Midbrain (tissue), 1 donor: Measurements from ENCODE around the gene LILRB1.
A peak's percentile ranks its signal among the peaks of the same experiment; 100 is the strongest.
"Not testable (repeated sequence)": the region's sequence is repeated elsewhere in the genome, so short reads cannot be mapped to it uniquely, and the experiment has no call there.

ENCODE experiments used
- DNase-seq: peaks from one replicate; lab custom pipeline; 2025; lab: John Stamatoyannopoulos, UW

Gene LILRB1

DNA sequence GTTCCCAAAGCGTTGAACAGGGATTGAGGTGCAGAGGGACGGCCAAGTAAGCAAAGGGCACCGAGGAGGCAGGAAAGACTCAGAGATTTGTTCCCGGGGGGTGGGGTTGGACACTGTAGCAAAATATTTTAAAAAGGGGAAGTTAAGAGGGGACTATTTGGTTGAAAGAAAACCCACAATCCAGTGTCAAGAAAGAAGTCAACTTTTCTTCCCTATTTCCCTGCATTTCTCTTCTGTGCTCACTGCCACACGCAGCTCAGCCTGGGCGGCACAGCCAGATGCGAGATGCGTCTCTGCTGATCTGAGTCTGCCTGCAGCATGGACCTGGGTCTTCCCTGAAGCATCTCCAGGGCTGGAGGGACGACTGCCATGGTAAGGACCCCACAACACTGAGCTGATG, at the start of gene LILRB1:
TSS of gene LILRB1 (plus strand) at position 223 of the 400 bp plus-strand sequence. CDS start 590 bp downstream, outside the sequence.
- DNase-seq = not testable (repeated sequence)

DNA sequence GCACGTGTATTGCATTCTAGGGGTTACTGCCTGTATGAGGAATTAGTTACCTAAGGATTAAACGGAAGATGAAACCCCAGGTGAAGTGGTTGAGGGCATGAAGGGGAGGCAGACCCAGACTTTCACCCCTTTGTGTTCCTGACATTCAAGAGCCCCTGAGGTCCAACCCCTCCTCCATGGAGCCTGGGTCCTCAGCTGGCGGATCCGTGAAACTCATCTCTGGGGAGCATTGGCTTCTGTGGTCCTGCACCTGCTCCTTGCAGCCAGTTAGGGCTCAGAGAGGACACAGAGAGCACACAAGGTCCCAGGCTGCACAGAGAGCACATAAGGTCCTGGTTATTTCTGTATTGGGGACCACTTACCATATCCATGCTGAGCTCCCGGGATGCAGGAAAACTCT, 43.9 kb upstream of the LILRB1 start:
- no peak for DNase-seq

GRCh38 chr19:54587026-54587425, 43.3 kb upstream of the LILRB1 start:
- DNase-seq = no peak

GRCh38 chr19:54593445-54593844, 36.8 kb upstream of the LILRB1 start, which contains the start of gene LILRA1:
LILRA1 (plus strand) TSS chr19:54593632; CDS start chr19:54594245, 613 bp downstream.
- not testable (repeated sequence) for DNase-seq

DNA sequence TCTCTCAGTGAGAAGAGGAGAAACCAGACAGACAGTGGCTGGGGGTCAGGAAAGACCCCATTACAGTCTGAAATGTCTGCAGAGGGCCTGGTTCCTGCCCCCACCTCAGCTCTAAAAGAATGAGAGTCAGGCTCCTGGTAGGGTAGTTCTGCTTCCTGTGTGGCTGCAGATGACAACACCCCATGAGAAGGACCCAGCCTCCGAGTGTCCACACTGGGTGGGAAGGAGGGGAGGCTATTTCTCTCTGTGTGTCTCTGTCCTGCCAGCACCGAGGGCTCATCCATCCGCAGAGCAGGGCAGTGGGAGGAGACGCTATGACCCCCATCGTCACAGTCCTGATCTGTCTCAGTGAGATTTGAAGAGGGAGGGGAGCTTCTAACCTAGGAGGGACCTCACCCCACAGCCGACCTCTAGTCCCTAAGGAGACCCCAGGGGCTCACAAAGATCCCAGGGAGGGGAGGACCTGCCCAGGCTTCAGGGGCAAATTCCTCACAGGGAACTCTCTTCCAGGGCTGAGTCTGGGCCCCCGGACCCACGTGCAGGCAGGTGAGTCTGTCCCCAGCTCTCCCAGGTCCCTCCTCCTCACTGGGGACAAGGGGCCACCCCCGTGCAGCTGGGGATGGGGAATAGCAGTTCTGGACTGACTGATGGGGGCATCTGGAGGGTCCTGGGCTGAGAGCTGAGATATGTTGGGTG, 36.2 kb upstream of the LILRB1 start:
- DNase-seq = not testable (repeated sequence)

GRCh38 chr19:54594737-54595136, 35.5 kb upstream of the LILRB1 start:
- DNase-seq = no peak

DNA sequence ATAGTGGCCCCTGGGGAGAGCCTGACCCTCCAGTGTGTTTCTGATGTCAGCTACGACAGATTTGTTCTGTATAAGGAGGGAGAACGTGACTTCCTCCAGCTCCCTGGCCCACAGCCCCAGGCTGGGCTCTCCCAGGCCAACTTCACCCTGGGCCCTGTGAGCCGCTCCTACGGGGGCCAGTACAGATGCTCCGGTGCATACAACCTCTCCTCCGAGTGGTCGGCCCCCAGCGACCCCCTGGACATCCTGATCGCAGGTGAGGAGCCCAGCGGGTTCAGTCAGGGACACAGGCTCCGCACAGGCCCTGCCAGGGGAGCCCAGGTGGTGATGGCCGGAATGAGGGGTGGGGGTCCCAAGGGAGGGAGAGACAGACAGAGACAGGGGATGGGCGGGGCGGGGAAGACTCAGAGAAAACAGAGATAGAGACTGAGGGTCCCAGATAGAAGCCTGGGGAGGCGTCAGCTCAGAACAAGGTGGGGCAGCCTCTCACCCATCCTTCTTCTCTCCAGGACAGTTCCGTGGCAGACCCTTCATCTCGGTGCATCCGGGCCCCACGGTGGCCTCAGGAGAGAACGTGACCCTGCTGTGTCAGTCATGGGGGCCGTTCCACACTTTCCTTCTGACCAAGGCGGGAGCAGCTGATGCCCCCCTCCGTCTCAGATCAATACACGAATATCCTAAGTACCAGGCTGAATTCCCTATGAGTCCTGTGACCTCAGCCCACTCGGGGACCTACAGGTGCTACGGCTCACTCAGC, 34.4 kb upstream of the LILRB1 start:
- not testable (repeated sequence) for DNase-seq

DNA sequence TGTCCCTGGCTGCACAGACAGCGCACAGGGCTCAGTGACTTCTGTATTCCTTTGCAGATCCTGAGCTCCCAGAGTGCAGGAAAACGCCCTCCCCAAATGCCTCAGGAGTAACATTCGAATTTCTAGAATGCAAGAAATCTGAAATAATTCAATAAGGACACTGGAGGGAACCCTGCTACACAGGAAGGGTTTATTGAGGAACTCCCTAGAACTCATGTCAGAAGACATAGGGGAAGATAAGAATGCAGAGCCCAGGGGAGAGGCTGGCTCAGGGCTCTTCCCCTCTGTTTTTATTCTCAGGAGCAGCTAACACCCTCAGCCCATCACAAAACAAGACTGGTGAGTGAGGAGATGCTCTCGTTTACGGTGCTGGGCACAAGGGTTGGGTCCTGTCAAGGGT, 30.1 kb upstream of the LILRB1 start:
- no peak for DNase-seq

- DNase-seq = no peak
These were observed 24.1 kb upstream of the LILRB1 start for GRCh38 chr19:54606230-54606629.

GRCh38 chr19:54606891-54607784, 23.1 kb upstream of the LILRB1 start:
- DNase-seq = no peak

DNA sequence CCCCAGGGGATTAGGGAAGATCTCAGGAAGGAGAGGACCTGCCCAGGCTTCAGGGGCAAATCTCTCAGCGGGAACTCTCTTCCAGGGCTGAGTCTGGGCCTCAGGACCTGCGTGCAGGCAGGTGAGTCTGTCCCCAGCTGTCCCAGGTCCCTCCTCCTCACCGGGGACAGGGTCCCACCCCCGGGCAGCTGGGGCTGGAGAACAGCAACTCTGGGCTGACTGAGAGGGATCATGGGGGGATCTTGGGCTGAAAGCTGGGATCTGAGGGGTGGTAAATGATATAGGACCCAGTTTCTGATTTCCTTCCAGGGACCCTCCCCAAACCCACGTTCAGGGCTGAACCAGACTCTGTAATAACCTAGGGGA, 22.5 kb upstream of the LILRB1 start:
- no peak for DNase-seq

DNA sequence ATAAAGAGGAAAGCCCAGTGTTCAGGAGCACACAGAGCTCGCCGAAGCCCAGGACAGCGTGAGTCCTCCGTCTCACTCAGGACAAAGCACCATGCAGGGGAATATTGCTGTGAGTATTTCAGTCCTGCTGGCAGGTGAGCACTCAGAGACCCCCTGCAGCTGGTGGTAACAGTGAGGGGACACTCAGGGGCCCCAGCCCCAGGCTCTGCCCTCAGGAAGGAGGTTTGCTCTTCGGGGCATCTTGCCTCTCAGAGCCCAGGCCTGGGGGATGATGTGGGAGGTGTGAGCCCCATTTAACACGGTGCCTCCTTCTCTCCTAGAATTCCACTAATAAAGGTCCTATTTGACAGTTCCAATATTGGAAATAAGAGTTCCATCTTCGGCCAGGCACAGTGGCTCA, 22.1 kb upstream of the LILRB1 start:
- no peak for DNase-seq

- DNase-seq = no peak
These were observed 21.5 kb upstream of the LILRB1 start for GRCh38 chr19:54608792-54609191.

GRCh38 chr19:54609356-54609791, 20.9 kb upstream of the LILRB1 start:
- DNase-seq = no peak

DNA sequence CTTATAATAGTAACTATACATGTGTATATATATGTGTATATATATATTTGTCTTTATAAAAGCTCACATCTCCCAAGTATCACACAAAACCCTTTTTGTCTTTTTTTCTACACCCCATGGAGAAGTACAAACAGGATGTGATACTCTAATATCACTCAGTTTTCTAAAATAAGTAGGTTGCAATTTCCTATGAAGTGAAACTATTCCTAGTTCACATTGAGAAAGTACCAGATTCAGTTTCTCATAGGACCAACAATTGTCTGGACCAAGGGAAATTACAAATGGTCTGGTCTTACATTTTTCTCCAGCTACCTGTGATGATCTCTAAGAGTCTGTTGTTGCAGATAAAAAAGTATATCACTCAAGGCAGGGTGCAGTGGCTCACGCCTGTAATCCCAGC, 17.9 kb upstream of the LILRB1 start:
- DNase-seq = peak; percentile 1

DNA sequence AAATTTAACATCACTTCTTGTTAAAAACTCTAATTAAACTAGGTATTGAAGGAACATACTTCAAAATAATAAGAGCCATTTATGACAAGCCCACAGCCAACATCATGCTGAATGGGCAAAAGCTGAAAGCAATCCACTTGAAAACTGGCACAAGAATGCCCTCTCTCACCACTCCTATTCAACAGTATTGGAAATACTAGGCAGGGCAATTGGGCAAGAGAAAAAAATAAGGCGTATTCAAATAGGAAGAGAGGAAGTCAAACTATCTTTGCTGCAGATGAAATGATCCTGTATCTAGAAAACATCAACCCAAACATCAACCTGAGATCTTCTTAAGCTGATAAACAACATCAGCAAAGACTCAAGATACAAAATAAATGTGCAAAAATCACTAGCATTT, 15.6 kb upstream of the LILRB1 start:
- DNase-seq = no peak

DNA sequence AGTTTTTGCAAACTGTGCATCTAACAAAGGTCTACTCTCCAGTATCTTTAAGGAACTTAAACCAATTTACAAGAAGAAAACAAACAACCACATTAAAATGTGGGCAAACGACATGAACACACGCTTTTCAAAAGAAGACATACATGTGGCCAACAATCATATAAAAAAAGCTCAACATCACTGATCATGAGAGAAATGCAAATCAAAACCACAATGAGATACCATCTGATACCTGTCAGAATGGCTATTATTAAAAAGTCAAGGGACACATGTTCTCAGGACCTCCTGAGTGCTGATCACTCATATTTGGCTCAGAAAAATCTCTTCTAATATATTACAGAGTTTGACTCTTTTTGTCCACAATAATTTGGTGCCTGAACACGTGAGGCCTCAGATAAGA, 14.2 kb upstream of the LILRB1 start:
- no peak for DNase-seq

GRCh38 chr19:54616821-54617560, 13.3 kb upstream of the LILRB1 start:
- DNase-seq = no peak

- no peak for DNase-seq
These were observed 9.8 kb upstream of the LILRB1 start for GRCh38 chr19:54620464-54620863.

- DNase-seq = no peak
These were observed 7.9 kb upstream of the LILRB1 start for GRCh38 chr19:54622431-54622830.

GRCh38 chr19:54624234-54624633, 6.0 kb upstream of the LILRB1 start:
- not testable (repeated sequence) for DNase-seq
